BJ (cell line): ENCODE results near the gene MFAP2. TPM values are rescaled to one million over a fixed set of nuclear protein-coding genes. Genes with fewer than 3 reads are reported as not detected.

Experiments used
- CTCF ChIA-PET: fragments of 350-600 bp; formaldehyde crosslinking; extraction: SDS; loops from one replicate; lab custom pipeline; 2021; ENCODE audit warnings: antibody characterized with exemption, inconsistent platforms; lab: Yijun Ruan, JAX
- POLR2A ChIA-PET: fragments of 300-600 bp; sonication (Branson Sonifier 250); formaldehyde crosslinking; extraction: SDS; loops from one replicate; lab custom pipeline; 2021; ENCODE audit warnings: antibody characterized with exemption; lab: Charles Lee
- DNase-seq: peaks from one replicate; pipeline ENCODE4 v3.0.0-alpha.2; 2011; ENCODE audit warnings: low read depth
- H3K27me3 ChIP-seq: 2 replicates; pipeline ENCODE4 v1.6.0; 2011; ENCODE audit warnings: low read length; ENCODE audit not compliant: control insufficient read depth, insufficient read depth
- H3K36me3 ChIP-seq: 2 replicates; pipeline ENCODE4 v1.5.1; 2011; ENCODE audit warnings: low read length; ENCODE audit not compliant: control insufficient read depth, insufficient read depth
- H3K4me3 ChIP-seq: 2 replicates; pipeline ENCODE4 v1.5.1; 2011; ENCODE audit warnings: low read depth, mild to moderate bottlenecking, control low read depth, low read length
- CTCF ChIP-seq: IDR thresholded peaks from 2 replicates; pipeline ENCODE4 v1.5.1; 2011; ENCODE audit warnings: low read depth, mild to moderate bottlenecking, control low read depth, inconsistent platforms, low read length, moderate library complexity; ENCODE audit not compliant: insufficient read depth
- polyA plus RNA-seq: library from polyadenylated mRNA; depleted of rRNA; stranded (reverse); fragments of >200 nt; gene quantifications from 2 replicates; pipeline ENCODE4 v1.2.3, GENCODE V29; 2011

MFAP2 gene
- polyA plus RNA-seq, 1 experiment, result 115 TPM

DNA sequence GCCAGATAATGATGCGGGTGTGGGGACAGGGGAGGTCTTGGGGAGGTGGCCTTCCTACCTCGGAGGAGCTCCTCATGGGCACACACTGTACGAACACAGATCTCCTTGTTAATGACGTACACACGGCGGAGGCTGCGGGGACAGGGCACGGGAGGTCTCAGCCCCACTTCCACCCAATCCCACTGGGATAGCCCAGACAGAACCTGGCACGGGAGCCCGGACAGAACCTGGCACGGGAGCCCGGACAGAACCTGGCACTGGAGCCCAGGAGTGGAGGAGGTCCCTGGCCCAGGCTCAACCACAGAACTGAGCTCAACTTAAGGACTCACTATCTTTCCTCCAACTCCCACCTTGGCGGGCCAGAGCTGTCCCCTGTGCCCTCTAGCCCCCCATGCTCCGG lies 5.2 kb downstream of the MFAP2 start:
- DNase-seq, result no peak
- H3K4me3 ChIP-seq, result no peak overlapping the region
- peaks cover 9% of the 10 kb centered on the region for H3K36me3 ChIP-seq
- H3K27me3 ChIP-seq, result no peaks in the 10 kb centered on the region
- CTCF ChIA-PET, result interaction anchor here (1.0 to 1.3 kb wide), 3 partner anchors 10 to 43 kb away, joined by 3 to 4 read pairs (median 4); no protein-coding TSS in a partner anchor
- POLR2A ChIA-PET, result interaction anchor here (0.6 kb wide), 1 partner anchor 62 kb away, joined by 3 read pairs; no protein-coding TSS in a partner anchor
- no peak for TF ChIP-seq CTCF

- no peak for TF ChIP-seq CTCF
- ChIA-PET CTCF (no interaction called here), POLR2A (no interaction called here)
- no peak overlapping the region for H3K4me3 ChIP-seq
- no peak for DNase-seq
- H3K27me3 ChIP-seq, result no peaks in the 10 kb centered on the region
- H3K36me3 ChIP-seq, result peaks cover 11% of the 10 kb centered on the region
Measured at GRCh38 chr1:16973215-16973614, 7.2 kb downstream of the MFAP2 start.

DNA sequence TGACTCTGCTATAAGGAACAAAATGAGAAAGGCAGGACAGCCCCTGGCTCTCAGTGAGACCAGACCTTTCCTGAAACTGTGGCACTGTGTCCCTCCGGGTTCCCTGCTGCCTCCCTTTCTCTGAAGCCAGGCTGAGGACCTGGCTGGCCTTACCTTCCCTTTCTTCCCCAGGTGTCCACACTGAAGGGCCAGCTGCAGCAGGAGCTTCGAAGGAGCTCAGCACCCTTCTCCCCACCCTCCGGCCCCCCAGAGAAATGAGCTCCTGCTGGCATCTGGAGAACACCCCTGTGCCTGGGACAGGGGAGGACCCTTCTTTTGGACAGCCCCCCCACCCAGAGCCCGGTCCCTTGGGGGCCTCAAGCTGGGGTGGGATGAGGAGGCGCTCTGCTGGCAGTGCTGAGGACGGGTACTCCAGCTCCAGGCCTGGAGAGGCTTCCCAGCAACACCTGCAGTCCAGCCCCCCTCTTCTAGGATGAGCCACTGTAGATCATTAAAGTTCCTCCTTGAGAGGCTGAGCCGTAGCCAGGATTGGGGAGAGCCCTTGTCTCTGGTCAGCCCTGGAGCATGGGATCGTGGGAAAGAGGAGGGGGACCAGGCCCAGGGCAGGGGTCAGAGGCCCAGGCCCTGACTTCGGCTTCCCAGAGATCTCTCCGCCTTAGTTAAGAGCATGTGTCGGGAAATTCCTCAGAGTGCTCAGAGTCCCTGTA lies 8.1 kb downstream of the MFAP2 start:
- no peak for DNase-seq
- TF ChIP-seq CTCF, result no peak
- POLR2A ChIA-PET, result no interaction called here
- Histone ChIP-seq H3K4me3 (no peak overlapping the region), H3K27me3 (no peaks in the 10 kb centered on the region), H3K36me3 (peaks cover 11% of the 10 kb centered on the region)
- CTCF ChIA-PET, result no interaction called here

- CTCF ChIA-PET, result no interaction called here
- POLR2A ChIA-PET, result no interaction called here
- H3K36me3 ChIP-seq, result peaks cover 11% of the 10 kb centered on the region
- no peaks in the 10 kb centered on the region for H3K27me3 ChIP-seq
- DNase-seq, result no peak
- TF ChIP-seq CTCF, result no peak
- no peak overlapping the region for H3K4me3 ChIP-seq
Measured at GRCh38 chr1:16971341-16972188, 8.9 kb downstream of the MFAP2 start.
